Dermis microvascular lymphatic vessel endothelial cell (primary cell): ENCODE measurements around the gene THEM5. TPM values are rescaled to one million over a fixed set of nuclear protein-coding genes. Genes with fewer than 3 reads are reported as not detected.

ENCODE experiments used
- DNase-seq, 2 donors: peaks; one replicate each; pipeline versions ENCODE4 v3.0.0 to v3.0.0-alpha.2; 2010; ENCODE audit warnings: low read depth in 2 of 2
- total RNA-seq: library from RNA; depleted of rRNA; stranded (reverse); fragments of >200 nt; gene quantifications from 2 replicates; pipeline ENCODE4 v1.2.1, GENCODE V29; 2014

Gene THEM5
- total RNA-seq, 1 donor from 2014 or later = not detected

DNA sequence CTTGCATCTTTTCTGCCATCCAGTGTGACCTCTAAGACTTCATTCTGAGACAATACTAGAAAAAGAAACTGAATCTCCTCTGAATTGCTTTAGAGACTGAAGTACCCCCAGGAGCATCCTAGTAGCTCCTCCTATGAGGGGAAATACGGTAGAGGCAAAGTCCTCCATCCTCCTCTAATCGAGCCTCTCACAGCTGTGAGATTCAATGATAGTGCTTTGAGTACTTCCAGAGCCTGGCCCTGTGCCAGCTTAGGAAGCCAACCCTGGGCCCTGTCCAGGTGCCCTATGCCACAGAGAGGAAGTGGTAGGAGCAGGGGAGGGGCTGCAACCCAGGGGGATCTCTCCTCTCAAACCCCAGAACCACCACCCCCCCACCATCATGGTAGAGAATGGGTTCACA is 32.6 kb downstream of the THEM5 start:
- no peak for DNase-seq

DNA sequence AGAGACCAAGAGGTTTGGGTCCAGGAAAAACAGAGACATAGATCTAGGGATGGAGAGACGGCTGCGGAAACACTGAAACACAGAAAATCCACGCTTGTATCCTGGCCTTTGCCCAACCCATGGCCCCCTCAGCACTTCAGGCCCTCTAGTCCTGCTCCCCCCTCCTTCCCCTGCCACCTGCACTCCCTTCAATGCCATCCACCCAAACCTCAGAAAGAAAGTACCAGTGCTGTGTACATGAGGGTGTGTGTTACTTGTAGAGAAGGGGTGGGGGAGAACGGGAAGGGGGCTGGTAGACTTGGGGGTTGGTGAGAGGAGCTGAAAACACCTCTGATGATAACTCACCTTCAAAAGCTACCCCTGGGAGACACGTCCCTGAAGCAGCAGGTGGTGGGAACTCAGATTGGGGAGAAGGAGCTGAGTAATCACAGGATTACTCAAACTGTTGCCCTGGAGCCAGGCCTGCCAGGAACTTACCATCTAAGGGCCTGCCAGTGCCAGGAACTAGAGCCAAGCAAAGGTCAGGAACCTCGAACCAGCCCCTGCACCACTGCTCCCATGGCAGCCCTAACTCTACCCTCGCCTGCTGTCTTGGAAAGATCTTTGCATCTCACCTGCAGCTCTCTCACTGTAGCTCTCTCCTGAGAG is 33.4 kb downstream of the THEM5 start:
- no peak for DNase-seq

DNA sequence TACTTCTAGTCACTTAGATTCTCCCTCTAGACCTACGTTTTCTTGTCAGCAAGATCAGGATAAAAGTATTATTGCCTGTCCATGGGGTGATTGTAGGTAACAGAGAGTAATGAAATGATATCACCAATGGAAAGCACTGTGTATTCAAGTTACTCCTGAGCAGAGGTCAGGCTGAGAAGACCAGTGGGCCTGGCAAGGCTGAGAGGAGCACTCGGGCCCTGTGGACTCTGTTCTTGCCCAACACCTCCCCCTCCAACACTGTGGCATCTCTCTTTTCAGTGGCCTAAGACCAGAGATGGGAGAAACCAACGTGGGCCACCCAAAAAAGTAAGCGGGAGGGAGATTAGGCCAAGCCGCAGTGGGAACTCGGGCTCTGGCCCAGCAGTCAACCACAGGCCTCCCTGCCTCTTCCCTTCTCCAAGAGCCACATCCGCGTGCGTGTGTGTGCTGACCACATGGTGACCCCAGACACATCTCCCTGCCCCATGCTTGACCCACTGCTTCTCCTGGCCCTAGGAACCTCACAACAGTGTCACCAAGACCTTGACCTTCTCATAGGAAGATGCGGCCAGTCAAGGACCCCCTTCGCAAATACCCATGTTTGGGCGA is 34.2 kb downstream of the THEM5 start:
- DNase-seq = no peak

DNA sequence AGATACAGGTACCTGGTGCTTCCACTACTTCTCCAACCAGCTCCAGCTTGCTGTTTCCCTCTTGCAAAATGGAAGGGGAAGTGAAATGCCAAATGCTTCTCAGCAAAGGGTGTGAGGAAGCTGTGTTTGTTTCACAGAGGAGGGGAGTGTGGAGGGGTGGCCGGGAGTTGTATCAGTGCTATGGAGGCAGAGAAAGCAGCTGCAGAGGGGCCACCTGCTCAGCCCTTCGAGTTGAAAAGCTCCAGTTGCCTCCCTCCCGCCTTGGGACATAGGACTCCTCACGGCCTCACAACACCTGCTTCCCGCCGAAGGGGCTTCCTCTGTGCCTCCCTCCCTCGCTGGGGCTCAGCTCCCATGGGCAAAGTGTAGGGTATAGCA is 36.2 kb downstream of the THEM5 start:
- no peak for DNase-seq

DNA sequence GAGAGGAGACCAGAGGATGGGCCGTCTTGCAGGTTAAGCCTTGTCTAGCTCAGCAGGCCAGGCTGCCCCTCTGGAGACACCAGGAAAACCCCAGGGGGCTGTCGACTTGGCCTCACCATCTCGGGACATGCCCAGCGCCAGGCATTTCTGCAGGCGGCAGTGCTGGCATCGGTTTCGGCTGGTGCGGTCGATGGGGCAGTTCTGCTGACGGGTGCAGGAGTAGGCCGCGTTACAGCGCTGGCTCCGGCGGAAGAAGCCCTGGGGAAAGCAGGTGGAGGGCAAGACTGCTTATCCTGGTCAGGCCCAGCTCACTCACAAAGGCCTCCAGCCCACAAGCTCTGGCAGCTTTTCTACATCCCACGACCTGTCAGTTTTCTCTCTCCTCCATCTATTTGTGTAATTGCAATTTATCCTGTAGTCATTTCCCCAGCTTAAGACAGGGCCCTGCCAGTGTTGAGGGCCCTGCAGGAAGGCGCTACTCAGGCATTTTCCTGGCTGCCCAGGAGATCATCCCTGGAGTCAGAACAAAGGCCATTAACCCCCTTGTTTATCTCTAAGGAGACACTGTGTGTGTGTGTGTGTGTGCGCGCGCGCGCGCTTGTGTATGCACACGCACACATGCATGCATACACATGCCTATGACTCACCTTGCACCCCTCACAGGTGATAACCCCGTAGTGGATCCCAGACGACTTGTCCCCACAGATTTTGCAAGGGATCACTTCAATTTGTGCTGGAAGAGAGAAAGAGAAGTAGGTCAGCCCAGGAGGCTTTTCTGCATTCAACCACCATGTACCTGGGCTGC is 36.8 kb downstream of the THEM5 start:
- DNase-seq = no peak

DNA sequence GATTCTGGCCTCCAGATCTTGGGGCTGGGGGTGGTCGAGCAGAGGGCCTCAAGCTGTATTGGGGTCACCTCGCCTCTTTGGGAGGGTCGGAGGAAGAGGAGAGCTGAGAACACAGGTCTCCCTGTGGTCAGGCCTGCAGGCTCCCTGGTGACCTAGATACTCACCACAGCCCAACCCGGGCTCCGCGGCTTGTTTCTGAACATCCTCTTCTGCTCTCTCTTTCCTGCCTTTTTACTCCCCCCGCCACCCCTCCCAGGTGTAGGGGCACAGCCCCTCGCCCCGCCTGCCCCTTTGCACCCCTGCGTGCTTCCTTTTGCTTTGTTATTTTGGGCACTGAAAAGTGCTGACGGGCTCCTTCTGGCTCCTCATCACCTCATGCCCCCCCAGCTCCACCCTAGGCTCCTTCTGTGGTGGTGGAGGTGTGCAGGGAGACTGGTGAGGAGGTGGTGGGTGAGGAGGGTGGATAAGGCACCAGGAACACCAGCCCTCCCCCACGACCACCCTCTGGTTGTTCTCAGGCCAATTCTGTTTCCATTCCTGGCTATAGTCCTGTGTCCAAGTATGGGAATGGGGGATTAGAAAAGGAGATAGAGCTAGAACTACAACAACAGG is 37.7 kb downstream of the THEM5 start:
- DNase-seq = no peak

DNA sequence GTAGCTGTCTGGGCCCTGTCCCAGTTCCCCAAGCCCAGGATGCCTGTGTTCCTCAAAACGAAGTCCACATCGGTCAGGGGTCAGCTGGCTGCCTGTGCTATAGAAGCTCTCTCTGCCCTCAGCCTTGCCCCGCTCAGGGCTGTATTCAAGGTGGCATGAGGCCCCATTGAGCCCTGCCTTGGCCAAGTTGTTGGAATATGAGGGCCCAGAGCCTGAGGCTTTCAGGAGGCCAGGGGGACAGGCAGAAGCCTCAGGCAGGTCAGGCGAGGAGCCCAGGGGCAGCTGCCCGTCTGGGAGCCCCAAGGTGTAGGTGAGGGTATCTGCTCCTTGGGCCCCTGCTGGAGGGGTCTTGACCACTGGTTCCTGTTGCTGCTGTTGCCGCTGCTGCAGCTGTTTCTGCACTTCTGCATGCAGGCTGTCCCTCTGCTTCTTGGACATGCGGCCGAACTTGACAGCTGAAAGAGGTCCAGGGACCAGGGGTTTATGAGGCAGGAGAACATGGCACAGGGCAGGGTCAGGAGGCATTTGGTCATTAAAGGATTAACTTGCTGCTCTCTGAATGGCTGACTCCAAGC is 38.5 kb downstream of the THEM5 start:
- no peak for DNase-seq

DNA sequence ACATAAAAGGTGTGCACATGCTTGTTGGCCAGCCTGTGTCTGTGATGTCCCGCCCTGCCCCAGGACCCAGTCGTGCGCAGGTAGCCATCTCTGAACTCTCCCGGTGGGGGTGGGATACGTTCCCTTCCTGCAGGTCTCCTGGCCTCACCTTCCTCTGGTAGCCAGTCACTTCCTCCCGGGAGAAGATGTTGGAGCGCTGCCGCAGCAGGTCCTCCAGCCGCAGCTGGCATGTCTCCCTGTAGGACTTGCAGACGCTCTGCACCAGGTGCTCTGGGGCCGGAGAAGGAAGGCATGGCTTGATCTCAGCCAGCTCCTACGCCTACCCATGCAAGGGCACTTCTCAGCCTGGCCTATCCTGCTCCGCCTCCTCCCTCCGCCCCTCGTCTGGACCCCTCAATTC is 39.1 kb downstream of the THEM5 start:
- no peak for DNase-seq

DNA sequence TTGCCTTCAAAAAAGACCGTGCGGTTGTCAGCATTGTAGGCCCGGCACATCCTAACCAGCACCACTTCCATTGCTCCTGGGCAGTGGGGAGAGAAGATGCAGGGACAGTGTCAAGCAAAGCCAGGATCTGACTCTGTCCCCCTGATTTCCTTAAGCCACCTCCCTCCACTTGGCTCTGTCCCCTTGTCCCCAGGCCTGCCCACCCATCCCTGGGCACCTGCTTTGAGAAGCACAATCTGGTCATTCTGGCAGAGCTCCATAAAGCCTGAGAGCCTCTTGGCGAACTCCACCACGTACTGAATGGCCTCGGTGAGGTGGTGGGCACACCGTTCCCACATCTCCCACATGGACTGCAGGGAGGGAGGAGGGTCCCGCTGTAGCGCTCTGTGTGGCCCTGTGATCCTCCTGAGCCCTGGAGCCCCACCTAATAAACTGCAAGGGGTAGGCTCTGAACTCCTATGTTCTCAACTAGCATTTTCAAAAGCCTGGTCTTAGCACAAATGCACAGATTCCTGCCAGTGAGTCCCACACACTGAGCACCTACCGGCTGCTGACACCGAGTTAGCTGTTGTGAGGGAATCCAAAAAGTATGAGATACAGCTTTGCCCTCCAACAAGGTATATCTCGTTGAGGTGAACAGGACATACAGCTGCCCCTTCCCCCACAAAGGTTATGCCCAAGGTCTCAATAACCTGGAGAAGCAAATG is 40.1 kb downstream of the THEM5 start:
- DNase-seq = no peak

DNA sequence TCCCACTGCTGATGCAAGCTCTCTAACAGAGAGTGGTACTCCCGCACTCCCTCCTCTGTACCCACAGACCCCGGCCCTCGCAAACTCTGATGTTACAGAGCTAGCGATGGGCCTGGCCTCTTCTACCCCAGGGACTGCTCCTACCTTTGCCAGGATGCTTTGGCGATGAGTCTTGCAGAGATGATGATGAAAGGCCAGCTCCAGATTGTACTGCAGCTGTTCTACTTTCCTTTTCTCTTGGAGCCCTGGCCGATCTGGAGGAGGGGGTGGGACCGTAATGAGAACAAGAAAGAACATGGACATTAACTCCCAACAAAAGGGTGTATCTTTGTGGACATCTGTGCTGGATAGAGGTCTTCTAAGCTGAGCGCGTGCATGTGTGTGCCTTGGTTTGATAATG is 42.3 kb downstream of the THEM5 start:
- DNase-seq = no peak

DNA sequence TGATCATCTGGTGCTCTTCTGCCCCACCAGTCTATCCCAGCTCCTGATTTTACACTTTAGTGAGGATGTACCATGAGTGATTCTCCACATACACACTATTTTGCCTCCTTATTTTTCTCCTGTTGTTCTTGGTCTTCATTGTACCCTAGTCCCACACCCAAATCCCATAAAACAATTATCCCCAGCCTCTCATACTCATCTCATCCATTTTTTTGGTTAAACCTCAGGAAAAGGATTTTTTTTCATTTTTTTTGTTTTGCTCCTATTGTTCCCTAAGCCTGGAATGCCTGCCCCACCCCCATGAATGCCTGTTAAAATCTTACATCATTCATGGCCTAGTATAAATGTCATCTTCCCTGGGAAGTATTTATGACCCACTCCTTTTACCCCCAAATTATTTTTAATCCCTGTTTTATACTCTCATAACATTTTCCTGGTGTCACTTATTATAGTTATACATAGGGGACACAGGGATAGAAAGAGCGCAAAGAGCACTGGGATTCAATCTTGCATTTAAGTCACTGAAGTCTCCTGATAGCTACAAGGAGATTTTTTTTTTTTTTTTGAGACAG is 43.4 kb downstream of the THEM5 start:
- no peak for DNase-seq

DNA sequence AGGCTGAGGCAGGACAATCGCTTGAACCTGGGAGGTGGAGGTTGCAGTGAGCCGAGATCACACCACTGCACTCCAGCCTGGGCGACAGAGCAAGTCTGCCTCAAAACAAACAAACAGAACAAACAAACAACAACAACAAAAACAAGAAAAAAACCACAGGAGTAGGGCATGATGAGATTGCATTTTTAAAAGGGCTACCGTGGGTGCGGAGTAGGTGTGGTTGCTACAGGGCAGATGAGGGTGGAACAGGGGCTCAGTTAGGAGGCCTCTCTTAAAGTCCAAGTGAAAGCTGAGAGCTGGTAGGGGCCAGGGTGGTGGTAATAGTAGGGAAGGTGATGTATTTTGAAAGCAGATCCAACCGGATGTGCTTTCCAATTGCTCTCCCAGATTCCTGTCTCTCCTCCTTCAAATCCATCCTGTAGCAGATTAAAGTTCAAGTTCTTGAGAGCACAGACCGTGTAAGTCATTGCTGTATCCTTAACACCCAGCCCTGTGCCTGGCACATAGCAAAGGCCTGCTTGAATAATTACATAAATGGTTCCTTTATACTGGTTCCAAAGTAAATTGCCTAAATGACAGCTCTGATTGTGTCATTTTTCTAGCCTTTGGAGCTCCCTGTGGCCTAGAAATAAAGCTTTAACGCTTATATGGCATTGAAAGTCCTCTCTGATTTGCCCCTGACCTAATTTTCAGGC is 44.1 kb downstream of the THEM5 start:
- no peak for DNase-seq

DNA sequence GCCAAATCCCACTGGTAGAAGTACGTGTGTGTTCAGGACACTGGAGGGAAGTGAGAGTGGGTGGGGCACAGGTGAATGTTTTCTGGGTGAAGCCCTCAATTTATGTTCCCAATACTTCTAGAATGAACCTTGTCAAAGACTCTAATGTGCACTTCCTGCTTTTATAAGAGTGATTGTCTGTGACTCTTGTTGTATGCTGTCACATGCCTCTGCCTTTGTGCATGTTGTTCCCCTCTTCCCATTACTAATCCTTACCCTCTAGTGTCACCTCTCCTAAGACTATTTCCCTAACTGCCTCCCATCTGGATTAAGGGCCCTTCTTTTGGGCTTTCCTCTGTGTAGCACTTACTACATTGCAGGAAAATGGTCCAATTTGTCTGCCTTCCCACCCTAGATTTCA is 45.7 kb downstream of the THEM5 start:
- DNase-seq = no peak

DNA sequence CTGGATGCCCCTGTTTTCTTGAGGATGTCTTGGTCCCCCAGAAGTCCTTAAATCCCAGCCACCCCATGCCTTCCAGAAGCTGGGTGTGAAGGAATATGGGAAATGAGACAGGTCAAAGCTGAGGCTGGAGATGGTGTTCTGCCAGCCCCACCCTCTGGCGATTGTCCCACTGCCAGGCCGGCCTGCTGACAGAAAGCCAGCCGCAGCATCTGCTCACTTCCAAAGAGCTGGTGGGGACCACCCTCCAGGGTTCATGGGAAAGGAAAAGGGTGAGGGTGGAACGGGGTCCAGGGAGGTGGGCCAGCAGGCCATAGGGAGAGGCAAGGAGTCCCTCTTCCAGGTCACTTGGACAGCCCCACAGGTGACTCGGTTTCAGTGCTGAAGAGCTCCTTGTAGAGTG is 46.4 kb downstream of the THEM5 start:
- no peak for DNase-seq

DNA sequence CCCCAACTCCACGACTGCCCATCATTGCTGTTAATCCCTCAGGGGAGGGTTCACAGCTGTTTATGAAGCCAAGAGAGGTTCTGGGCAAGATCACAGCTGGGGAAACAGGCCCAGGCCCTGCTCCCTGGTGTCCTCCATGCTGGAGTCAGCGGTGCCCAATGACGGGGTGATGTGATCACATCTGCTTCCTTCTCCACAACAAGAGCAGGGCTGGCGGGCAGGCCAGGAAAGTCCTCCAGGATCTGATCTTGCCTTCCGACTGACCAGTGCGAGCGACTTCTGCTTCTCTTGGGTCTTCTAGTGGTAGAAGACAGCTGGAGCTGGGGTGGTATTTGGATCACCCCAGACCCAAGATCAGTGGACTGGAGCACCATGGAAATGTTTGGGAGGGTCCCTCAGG is 47.3 kb downstream of the THEM5 start:
- DNase-seq = no peak

DNA sequence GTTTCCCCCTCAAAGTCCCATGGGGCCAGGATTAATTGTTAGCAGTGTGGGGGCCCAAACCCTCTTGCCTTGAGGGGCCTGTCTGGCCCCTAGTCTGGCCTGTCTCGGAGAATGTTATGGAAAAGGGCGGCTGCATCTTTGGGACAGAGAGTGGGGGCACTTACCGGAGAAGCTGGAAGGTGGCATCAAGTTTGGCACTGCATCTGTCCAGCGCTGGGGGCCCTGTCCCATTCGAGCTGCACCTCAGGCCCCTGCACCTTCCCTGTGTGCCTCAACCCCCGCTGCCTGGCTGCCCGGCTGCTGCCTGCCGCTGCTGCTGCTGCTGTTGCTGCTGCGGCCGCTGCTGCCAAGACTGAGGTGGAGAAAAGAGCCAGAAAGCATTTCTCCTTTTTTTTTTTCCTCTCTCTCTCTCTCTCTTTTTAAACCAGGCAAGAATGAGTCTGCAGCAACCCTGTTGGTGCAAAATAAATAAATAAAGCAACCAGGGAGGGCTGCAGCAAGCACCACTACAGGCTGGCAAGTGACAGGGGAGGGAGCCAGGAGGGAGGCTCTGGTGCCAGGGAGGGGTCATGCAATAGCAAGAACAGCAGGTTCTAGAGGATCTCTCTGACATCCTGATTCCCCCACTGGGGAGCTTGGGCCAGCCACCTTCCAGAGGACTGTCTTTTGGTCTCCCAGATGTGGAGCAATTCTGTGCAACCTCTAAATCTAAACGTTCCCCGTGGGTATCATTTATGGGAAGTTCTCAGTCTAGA is 48.3 kb downstream of the THEM5 start, which contains the start of gene LINGO4:
Gene LINGO4 (minus strand): TSS at position 354 of the 755 bp plus-strand sequence. CDS start 2,715 bp downstream, outside the sequence.
- DNase-seq = no peak

DNA sequence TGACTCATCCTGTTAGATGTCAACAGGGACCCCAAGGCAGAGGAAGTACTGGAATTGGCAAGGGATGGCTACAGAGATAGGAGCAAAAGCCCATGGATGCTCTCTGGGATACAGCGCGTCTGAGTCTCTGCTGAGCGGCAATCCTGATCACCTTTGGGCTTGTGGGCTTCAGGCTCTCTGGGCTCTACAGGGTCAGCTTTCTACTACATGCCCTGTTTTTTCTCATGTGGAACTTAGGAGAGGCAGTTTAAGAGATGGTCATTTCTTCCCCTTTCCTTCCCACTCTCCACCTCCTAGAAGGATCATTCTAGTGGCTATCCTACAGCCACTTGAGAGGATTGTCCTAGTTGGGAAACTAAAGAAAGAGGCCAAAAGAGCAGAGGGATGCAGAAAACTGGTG is 49.6 kb downstream of the THEM5 start:
- no peak for DNase-seq

DNA sequence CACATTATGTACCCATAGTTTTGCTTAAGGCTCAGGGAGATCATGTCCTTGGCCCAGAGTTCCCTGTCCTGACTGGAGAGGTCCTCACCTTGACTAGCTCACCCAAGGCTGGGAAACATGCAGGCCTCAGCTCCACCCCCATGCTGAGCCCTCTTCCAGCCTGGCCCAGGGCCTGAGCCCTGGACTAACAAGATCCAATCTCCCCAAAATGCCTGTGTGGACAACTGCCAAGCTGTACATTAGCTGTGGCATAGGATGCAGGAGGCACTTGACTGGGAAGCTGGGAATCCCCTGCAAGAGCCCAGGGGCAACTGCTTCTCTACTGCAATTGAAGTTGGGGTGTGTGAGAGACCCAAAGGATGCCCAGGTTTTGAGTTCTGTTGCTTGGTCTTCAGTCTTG is 50.3 kb downstream of the THEM5 start:
- no peak for DNase-seq

DNA sequence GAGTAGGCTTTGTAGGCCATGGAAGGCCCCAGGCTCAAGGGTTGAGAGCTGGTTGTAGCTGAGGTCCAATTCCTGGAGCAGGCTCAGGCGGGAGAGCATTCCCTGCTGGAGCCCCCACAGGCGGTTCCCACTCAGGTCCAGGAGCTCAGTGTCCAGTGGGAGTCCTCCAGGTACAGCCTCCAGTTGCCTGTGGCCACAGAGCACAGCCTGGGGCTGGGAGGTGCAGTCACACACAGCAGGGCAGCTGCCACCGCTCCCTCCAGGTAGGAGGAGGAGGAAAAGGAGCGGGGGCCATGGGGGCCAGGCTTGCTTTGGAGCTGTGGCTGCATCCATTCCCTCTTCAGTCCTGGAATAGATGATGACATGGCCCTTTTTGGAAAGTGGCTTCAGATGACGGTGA is 51.1 kb downstream of the THEM5 start:
- no peak for DNase-seq

DNA sequence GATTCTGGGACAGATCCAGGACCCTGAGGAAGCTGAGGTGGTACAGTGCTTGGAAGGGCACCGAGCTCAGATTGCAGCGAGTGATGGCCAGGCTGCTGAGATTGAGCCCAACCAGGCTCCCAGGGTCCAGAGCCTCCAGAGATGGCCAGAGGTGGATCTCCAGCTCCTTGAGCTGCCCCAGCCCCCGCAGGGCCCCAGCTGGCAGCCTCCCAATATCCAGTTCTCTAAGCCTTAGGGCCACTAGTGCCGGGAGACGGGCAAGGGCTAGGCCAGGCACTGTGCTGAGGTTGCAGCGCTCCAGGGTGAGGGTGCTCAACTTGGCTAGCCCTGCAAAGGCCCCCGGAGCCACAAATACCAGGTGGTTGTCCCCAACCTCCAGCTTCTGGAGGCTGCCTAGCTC is 51.7 kb downstream of the THEM5 start:
- DNase-seq = no peak
